Gastrocnemius medialis (tissue), 4 donors: ENCODE results near the gene CENPX. TPM values are rescaled to one million over a fixed set of nuclear protein-coding genes. Genes with fewer than 3 reads are reported as not detected.

Experiments
- ATAC-seq, 2 donors: fragments of 150-250 bp; one replicate each; pipeline ENCODE4 v1.9.1; 2016
- DNase-seq, 2 donors: peaks; one replicate each; pipeline ENCODE4 v3.0.0-alpha.2; 2019
- H3K27ac ChIP-seq, 4 donors: fragments of 200-600 bp; sonication (generic); 1 replicate in 1 of 4; 2 replicates in 3 of 4; pipeline ENCODE4 v1.5.1; 2016 to 2018; ENCODE audit warnings: mild to moderate bottlenecking in 2 of 4, moderate library complexity in 1 of 4
- H3K27me3 ChIP-seq, 3 donors: fragments of 200-600 bp; sonication (generic) in 2 of 3; 1 replicate in 1 of 3; 2 replicates in 2 of 3; pipeline versions ENCODE4 v1.5.1 to v1.6.0; 2016 to 2019; ENCODE audit warnings: mild to moderate bottlenecking in 1 of 3, moderate library complexity in 1 of 3
- H3K36me3 ChIP-seq, 2 donors: fragments of 200-600 bp; sonication (generic) in 1 of 2; one replicate each; pipeline ENCODE4 v1.5.1; 2017 to 2018
- H3K4me1 ChIP-seq, 2 donors: fragments of 200-600 bp; sonication (generic) in 1 of 2; one replicate each; pipeline ENCODE4 v1.5.1; 2016 to 2017; ENCODE audit warnings: mild to moderate bottlenecking in 2 of 2
- H3K4me3 ChIP-seq, 4 donors: fragments of 200-600 bp; sonication (generic) in 3 of 4; 1 replicate in 1 of 4; 2 replicates in 3 of 4; pipeline ENCODE4 v1.5.1; 2016 to 2019; ENCODE audit warnings: mild to moderate bottlenecking in 2 of 4
- H3K9me3 ChIP-seq, 3 donors: fragments of 200-600 bp; sonication (generic) in 2 of 3; 1 replicate in 1 of 3; 2 replicates in 2 of 3; pipeline ENCODE4 v1.5.1; 2016 to 2019
- POLR2A ChIP-seq, 2 donors: fragments of 450-650 bp; IDR thresholded peaks; one replicate each; pipeline ENCODE4 v1.6.1; 2017; ENCODE audit warnings: antibody characterized with exemption in 2 of 2, mild to moderate bottlenecking in 2 of 2, moderate library complexity in 2 of 2
- in situ Hi-C, 4 donors: fragments of 200-750 bp; cut with MboI; loops; one replicate each; pipeline versions ENCODE4 v1.15.0 to v1.8.0; 2017; ENCODE audit warnings: low sequenced_read_pairs in 4 of 4
- intact Hi-C: fragments of 100-400 bp; cut with DNase I; formaldehyde crosslinking; loops from one replicate; pipeline ENCODE4 v1.15.1; 2023; ENCODE audit warnings: low total_unique reads
- total RNA-seq, 4 donors: library from RNA; depleted of rRNA; stranded (reverse); fragments of >200 nt; gene quantifications; one replicate each; pipeline versions ENCODE4 v1.1.0 to v1.2.3, GENCODE V29; 2016
- TF ChIP-seq, protein P1 (sequence below), 5 experiments: fragments of 450-650 bp in 3 of 5; fragments of 200-600 bp in 2 of 5; sonication (generic) in 2 of 5; IDR thresholded peaks in 4 of 5; conservative IDR thresholded peaks in 1 of 5; 1 replicate in 4 of 5; 2 replicates in 1 of 5; pipeline ENCODE4 v1.5.1; 2016 to 2019; ENCODE audit warnings: antibody characterized with exemption in 5 of 5, mild to moderate bottlenecking in 3 of 5, moderate library complexity in 3 of 5

CENPX gene
- total RNA-seq, 4 donors from 2014 or later = 41.2 to 62.7 (median 57.0) TPM

DNA sequence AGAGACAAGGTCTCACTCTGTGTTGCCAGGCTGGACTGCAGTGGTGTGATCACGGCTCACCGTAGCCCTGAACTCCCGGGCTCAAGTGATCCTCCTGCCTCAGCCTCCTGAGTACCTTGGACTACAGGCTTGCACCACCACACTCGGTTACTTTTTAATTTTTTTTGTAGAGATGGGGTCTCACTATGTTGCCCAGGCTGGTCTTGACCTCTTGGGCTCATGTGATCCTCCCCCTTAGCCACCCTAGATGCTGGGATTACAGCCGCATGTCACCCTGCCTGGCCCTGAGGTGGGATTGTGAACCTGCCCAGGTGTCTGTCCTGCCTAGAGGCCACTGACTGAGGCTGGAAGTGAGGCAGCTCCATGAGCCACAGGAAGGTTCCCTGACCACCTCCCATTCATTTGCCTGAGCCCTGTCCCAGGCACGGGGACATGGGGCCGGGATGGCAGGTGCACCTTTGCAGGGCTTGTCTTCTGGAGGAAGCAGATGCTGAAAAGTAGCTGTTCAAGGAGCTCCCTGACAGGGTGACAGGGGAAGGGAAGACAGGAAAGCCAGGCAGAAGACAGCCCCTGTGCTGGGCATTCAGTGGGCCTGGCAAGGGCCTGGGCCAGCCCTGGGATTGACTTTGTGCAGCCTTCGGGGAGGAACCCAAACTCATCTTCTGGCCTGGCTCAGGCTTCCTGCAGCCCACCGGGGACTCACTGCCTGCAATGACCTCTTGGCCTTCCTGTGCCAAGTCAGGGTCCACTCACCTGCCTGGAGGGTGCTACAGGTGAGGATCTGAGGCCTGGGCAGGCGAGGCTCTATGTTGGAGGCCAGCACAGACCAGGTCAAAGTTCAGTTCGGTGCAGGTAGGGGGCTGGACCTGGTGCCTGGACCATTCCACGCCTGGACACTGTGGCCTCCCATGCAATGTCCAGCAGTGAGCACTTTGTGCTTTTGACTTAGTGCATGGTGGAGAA is 53.5 kb downstream of the CENPX start:
- TF ChIP-seq POLR2A (IDR thresholded peaks at IDR 0.05) = no peak
- TF ChIP-seq, protein P1, sequence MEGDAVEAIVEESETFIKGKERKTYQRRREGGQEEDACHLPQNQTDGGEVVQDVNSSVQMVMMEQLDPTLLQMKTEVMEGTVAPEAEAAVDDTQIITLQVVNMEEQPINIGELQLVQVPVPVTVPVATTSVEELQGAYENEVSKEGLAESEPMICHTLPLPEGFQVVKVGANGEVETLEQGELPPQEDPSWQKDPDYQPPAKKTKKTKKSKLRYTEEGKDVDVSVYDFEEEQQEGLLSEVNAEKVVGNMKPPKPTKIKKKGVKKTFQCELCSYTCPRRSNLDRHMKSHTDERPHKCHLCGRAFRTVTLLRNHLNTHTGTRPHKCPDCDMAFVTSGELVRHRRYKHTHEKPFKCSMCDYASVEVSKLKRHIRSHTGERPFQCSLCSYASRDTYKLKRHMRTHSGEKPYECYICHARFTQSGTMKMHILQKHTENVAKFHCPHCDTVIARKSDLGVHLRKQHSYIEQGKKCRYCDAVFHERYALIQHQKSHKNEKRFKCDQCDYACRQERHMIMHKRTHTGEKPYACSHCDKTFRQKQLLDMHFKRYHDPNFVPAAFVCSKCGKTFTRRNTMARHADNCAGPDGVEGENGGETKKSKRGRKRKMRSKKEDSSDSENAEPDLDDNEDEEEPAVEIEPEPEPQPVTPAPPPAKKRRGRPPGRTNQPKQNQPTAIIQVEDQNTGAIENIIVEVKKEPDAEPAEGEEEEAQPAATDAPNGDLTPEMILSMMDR (IDR thresholded peaks at IDR 0.05 in 4 of 5, conservative IDR thresholded peaks at IDR 0.05 in 1 of 5) = no peak
- H3K27ac ChIP-seq = no peak overlapping the region
- H3K4me3 ChIP-seq = no peak overlapping the region
- H3K9me3 ChIP-seq = no peaks in the 10 kb centered on the region
- no peak for DNase-seq
- no peaks in the 10 kb centered on the region for H3K36me3 ChIP-seq
- intact Hi-C loops (loop anchor here (1.0 kb wide), 1 partner anchor 34 kb away; no protein-coding TSS in a partner anchor), in situ Hi-C loops (no loop called here)
- peaks cover 0 to 3% (median 0%) of the 10 kb centered on the region in 3 donors for H3K27me3 ChIP-seq
- peaks cover 7 to 14% of the 10 kb centered on the region in 2 donors for H3K4me1 ChIP-seq
- ATAC-seq = no peak

Other genes starting within 250 kb of the CENPX start
- gene GCGR, start 218.7 kb downstream of the CENPX start, total RNA-seq = under 1 TPM in 1 of 4 donors, not detected in 3; 0.29 TPM
- gene MCRIP1, start 189.6 kb downstream of the CENPX start, total RNA-seq = 10 to 100 TPM in 3 of 4 donors, 1 to 10 TPM in 1; 8.3 to 36.2 (median 25.2) TPM
- 100 to 1,000 TPM; 245 to 708 (median 400) TPM for gene PPP1R27, start 187.8 kb downstream of the CENPX start, total RNA-seq
- 100 to 1,000 TPM; 497 to 717 (median 621) TPM for gene P4HB, start 162.3 kb downstream of the CENPX start, total RNA-seq
- gene ARHGDIA, start 151.5 kb downstream of the CENPX start, total RNA-seq = 100 to 1,000 TPM in 1 of 4 donors, 10 to 100 TPM in 3; 52.1 to 122 (median 64.4) TPM
- 10 to 100 TPM; 40.9 to 65.3 (median 50.7) TPM for gene ALYREF, start 131.3 kb downstream of the CENPX start, total RNA-seq
- 100 to 1,000 TPM; 173 to 258 (median 197) TPM for gene ANAPC11, start 131.2 kb downstream of the CENPX start, total RNA-seq
- 1 to 10 TPM in 2 of 4 donors, under 1 TPM in 1, not detected in 1; 0.46 to 1.4 (median 1.1) TPM for gene NPB, start 120.6 kb downstream of the CENPX start, total RNA-seq
- gene PCYT2, start 111.5 kb downstream of the CENPX start, total RNA-seq = 10 to 100 TPM; 22.6 to 44.8 (median 37.1) TPM
- gene SIRT7, start 104.7 kb downstream of the CENPX start, total RNA-seq = 10 to 100 TPM in 1 of 4 donors, 1 to 10 TPM in 3; 7.2 to 11.4 (median 8.3) TPM
- gene MAFG, start 95.1 kb downstream of the CENPX start, total RNA-seq = 10 to 100 TPM; 37.1 to 65.5 (median 51.9) TPM
- 10 to 100 TPM in 3 of 4 donors, 1 to 10 TPM in 1; 5.6 to 16.8 (median 11.6) TPM for gene PYCR1, start 85.6 kb downstream of the CENPX start, total RNA-seq
- 10 to 100 TPM in 2 of 4 donors, 1 to 10 TPM in 2; 2.9 to 24.9 (median 13.3) TPM for gene MYADML2, start 75.6 kb downstream of the CENPX start, total RNA-seq
- gene NOTUM, start 61.7 kb downstream of the CENPX start, total RNA-seq = 1 to 10 TPM in 3 of 4 donors, not detected in 1; 1.7 to 1.8 (median 1.7) TPM
- 10 to 100 TPM; 24.0 to 44.7 (median 32.0) TPM for gene ASPSCR1, start 45.2 kb downstream of the CENPX start, total RNA-seq
- 1 to 10 TPM; 1.1 to 5.0 (median 3.8) TPM for gene LRRC45, start 427 bp upstream of the CENPX start, total RNA-seq
- gene RAC3, start 8.8 kb upstream of the CENPX start, total RNA-seq = 1 to 10 TPM in 1 of 4 donors, under 1 TPM in 1, not detected in 2; 0.42 to 2.0 TPM
- gene DCXR, start 14.8 kb upstream of the CENPX start, total RNA-seq = 100 to 1,000 TPM; 130 to 296 (median 223) TPM
- 10 to 100 TPM; 29.6 to 64.9 (median 49.1) TPM for gene RFNG, start 28.9 kb upstream of the CENPX start, total RNA-seq
- gene GPS1, start 29.0 kb upstream of the CENPX start, total RNA-seq = 100 to 1,000 TPM; 119 to 174 (median 137) TPM
- 100 to 1,000 TPM in 2 of 4 donors, 10 to 100 TPM in 2; 54.6 to 119 (median 83.2) TPM for gene DUS1L, start 42.9 kb upstream of the CENPX start, total RNA-seq
- gene FASN, start 75.4 kb upstream of the CENPX start, total RNA-seq = 10 to 100 TPM; 16.3 to 34.5 (median 26.3) TPM
- 10 to 100 TPM in 1 of 4 donors, 1 to 10 TPM in 3; 3.7 to 11.3 (median 5.1) TPM for gene CCDC57, start 190.0 kb upstream of the CENPX start, total RNA-seq
- gene SLC16A3, start 206.2 kb upstream of the CENPX start, total RNA-seq = 100 to 1,000 TPM in 2 of 4 donors, 10 to 100 TPM in 2; 46.0 to 173 (median 126) TPM